H1 (cell line): ENCODE data around the gene CDK15. TPM values are rescaled to one million over a fixed set of nuclear protein-coding genes. Genes with fewer than 3 reads are reported as not detected.

Experiments
- ATF3 ChIP-seq: IDR thresholded peaks from 2 replicates; pipeline ENCODE4 v1.6.1; 2011; ENCODE audit warnings: low read depth, mild to moderate bottlenecking, low read length; ENCODE audit not compliant: insufficient read depth
- BCL11A ChIP-seq, 2 experiments: IDR thresholded peaks; one replicate each; pipeline ENCODE4 v1.6.1; 2011; ENCODE audit warnings: low read depth in 2 of 2, low read length in 2 of 2, mild to moderate bottlenecking in 2 of 2
- E2F6 ChIP-seq: IDR thresholded peaks from 2 replicates; pipeline ENCODE4 v1.6.1; 2012; ENCODE audit warnings: inconsistent platforms
- RAD21 ChIP-seq, 2 experiments: IDR thresholded peaks in 1 of 2; conservative IDR thresholded peaks in 1 of 2; 2 replicates each; pipeline ENCODE4 v1.6.1; 2011; ENCODE audit warnings: low read depth in 2 of 2, low read length in 2 of 2, improper control_type of control experiment in 1 of 2, inconsistent platforms in 1 of 2, mild to moderate bottlenecking in 1 of 2, moderate library complexity in 1 of 2
- RFX5 ChIP-seq: IDR thresholded peaks from 2 replicates; pipeline ENCODE4 v1.6.1; 2011; ENCODE audit warnings: low read depth, low read length, improper control_type of control experiment, borderline replicate concordance
- SIN3A ChIP-seq, 2 experiments: IDR thresholded peaks in 1 of 2; conservative IDR thresholded peaks in 1 of 2; 2 replicates each; pipeline ENCODE4 v1.6.1; 2011 to 2012; ENCODE audit warnings: low read length in 2 of 2, improper control_type of control experiment in 1 of 2, low read depth in 1 of 2, mild to moderate bottlenecking in 1 of 2
- polyA plus RNA-seq, 7 experiments: library from polyadenylated mRNA; depleted of rRNA in 3 of 7; stranded (reverse) in 5 of 7; unstranded in 2 of 7; fragments of >200 nt in 5 of 7; fragments of 200-250 nt in 2 of 7; gene quantifications; 1 replicate in 5 of 7; 2 replicates in 1 of 7; 4 replicates in 1 of 7; pipeline versions ENCODE4 v1.2.1 to v1.2.3, GENCODE V29; 2011 to 2013; ENCODE audit warnings: missing spikeins in 2 of 7, mixed read lengths in 2 of 7
- total RNA-seq: library from RNA; stranded (reverse); fragmentation: NEBNext Ultra II Directional; extraction: Animal tissue kit (Norgen Biotek cat#: 25700); gene quantifications from 2 replicates; pipeline ENCODE4 v1.2.1, GENCODE V29; 2021

Gene CDK15
- total and polyA plus RNA-seq, 2 of the 8 experiments (the other 6 are each of a cell fraction or from before 2014, with no cell fraction given) = 0.03 TPM; not detected in 1

- TF ChIP-seq ATF3 = no peak; the same call in 1 of the 2 replicates
- TF ChIP-seq RFX5 = no peak; the same call in 1 of the 2 replicates
- no peak for TF ChIP-seq BCL11A (IDR thresholded peaks at IDR 0.05; ENCODE audit: low read depth in 2 of 2, low read length in 2 of 2)
- TF ChIP-seq RAD21 (IDR thresholded peaks at IDR 0.05 in 1 of 2, conservative IDR thresholded peaks at IDR 0.05 in 1 of 2; ENCODE audit: low read depth in 2 of 2, low read length in 2 of 2) = no peak
- peak; percentile 69 to 98; a peak in 3 of 4 replicates for TF ChIP-seq SIN3A (conservative IDR thresholded peaks at IDR 0.05 in 1 of 2, IDR thresholded peaks at IDR 0.05 in 1 of 2; ENCODE audit: low read depth in 1 of 2, low read length in 2 of 2)
- TF ChIP-seq E2F6 = no peak
Measured at GRCh38 chr2:201780674-201781493, 25.5 kb upstream of the CDK15 start, which contains the start of gene ALS2 (continued).
